CD4-positive, alpha-beta T cell treated with Interleukin-10 for 1 hour (primary cell): ENCODE results near the gene ACTL7B.
"Not testable (repeated sequence)": the region's sequence is repeated elsewhere in the genome, so short reads cannot be mapped to it uniquely, and the experiment has no call there.

ENCODE experiments used
- DNase-seq: peaks from one replicate; pipeline ENCODE4 v3.0.0-alpha.2; 2020

Gene ACTL7B

GRCh38 chr9:108867829-108868228 lies 12.0 kb upstream of the ACTL7B start:
- no peak for DNase-seq

- DNase-seq = no peak
These were observed 11.3 kb upstream of the ACTL7B start for GRCh38 chr9:108867116-108867515.

DNA sequence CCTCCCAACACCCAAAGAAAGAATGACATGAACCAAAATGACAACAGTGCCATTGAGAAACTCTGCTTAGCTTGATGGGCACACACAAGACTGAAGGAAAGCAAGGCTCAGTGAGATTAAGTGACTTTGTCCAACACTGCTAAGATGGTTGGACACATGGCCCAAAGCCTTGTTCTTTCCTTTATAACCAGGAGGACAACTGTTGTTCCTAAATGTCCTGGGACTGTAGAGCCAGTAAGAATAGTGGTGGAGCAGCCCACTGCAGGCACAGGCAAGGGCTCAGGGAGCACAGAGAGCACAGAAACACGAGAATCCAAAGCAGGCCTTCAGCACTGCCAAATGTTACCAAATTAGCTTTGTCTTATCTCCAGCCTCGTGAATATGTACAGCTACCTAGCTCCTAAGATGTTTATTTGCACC lies 10.2 kb upstream of the ACTL7B start:
- DNase-seq = no peak

- no peak for DNase-seq
These were observed 9.3 kb upstream of the ACTL7B start for GRCh38 chr9:108865037-108865436.

- no peak for DNase-seq
These were observed 8.7 kb upstream of the ACTL7B start for GRCh38 chr9:108864446-108864845.

DNA sequence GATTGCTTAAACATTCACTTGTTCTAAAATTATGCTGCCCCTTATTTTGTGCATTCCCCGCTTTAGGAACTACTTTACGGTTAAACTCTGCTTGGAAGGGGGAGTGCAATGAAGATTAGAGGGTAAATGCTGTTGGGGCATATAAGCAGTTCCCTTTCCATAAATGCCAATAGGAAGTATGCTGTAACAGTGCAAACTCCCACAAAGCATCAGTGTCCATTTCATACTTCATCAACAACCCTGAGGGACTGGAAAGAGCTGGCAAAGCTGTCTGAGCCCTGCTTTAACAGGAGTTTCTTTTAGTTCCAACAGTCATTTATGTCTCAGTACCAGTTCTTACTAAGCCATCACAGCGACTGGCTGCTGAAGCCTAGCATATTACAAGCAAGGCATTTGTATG lies 8.1 kb upstream of the ACTL7B start:
- no peak for DNase-seq

- DNase-seq = no peak
These were observed 6.2 kb upstream of the ACTL7B start, which contains the start of gene ACTL7A for GRCh38 chr9:108861997-108862396. TSS of gene ACTL7A (plus strand) at chr9:108862266. CDS start at chr9:108862323, 57 bp downstream.

- no peak for DNase-seq
These were observed 5.7 kb upstream of the ACTL7B start for GRCh38 chr9:108861464-108861863.

GRCh38 chr9:108860764-108861163 lies 5.0 kb upstream of the ACTL7B start:
- no peak for DNase-seq

DNA sequence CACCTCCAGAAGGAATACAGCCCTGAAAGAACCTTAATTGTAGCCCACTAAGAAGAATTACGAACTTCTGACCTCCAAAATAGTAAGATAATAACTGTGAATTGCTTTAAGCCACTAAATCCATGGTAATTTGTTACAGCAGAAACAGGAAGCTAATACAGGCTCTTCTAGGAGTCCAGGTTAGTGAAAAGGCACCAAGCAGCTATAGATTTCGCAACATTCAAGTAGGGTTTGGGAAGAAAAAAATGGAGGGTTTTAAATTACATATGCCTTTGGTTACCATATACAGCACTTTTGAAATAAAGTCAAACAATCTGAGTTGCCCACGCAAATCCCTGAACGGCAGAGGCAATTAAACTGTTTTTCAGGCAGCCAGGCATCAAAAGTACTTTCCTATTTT lies 4.6 kb upstream of the ACTL7B start:
- DNase-seq = no peak

- DNase-seq = no peak
These were observed 3.8 kb upstream of the ACTL7B start for GRCh38 chr9:108859459-108860114.

- no peak for DNase-seq
These were observed 1.8 kb upstream of the ACTL7B start for GRCh38 chr9:108857572-108857971.

- DNase-seq = no peak
These were observed 278 bp downstream of the ACTL7B start for GRCh38 chr9:108855529-108855886.

- no peak for DNase-seq
These were observed 901 bp downstream of the ACTL7B start for GRCh38 chr9:108854641-108855528.

DNA sequence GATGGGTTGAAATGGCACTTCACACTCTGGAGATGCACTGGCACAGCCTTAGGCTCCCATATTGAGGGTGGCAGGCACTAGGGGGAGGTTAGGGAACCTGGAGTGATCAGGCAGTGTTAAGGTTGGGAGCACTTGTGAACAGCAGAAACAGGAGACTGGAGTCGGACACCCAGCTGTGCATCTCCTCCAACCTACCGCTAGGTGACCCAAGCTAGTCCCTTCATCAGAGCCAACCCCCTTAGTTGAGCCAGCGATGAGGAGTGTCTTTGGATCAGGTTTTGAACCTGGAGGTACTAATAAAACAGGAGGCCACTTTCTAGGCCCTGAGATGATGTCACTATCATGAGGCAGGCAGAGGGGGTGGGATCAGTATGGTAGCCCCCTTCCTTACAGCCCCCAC lies 1.7 kb downstream of the ACTL7B start:
- no peak for DNase-seq

DNA sequence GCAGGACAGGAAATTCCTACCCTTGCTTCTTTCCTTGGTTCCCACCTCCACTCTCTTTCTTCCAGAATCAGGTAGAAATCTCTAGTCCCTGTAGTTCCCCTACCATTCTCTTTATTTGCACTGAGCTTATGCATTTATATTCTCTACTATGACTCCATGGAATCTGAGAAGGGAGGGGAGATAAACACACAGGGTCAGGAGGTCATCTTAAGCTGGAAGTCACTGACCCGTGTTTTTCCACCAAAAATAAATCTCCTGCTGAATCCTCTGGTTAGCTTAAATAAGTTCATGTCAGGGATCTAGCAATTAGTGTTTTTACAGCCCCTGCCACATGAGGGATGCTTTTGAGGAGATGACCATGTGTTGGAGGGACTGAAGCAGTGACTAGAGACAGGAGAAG lies 3.7 kb downstream of the ACTL7B start:
- DNase-seq = no peak

DNA sequence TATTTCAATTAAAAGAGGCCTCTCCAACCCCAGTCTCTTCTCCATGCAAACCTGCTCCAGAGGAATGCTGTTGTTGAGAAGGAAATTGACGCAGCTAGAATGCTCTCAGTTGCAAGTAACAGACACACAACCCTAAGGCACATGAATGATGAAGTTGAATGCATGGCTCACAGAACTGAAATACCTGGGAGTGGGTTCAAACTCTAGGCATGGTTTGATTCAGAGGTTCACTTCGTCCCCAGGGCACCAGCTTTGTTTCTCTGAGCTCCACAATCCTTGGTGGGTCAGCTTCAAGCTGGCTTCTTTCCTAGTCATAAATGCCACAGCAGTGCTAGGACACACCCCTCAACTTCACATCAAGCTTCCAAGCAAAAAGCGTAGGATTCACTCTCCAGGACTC lies 4.6 kb downstream of the ACTL7B start:
- DNase-seq = no peak

GRCh38 chr9:108850293-108850897 lies 5.4 kb downstream of the ACTL7B start:
- no peak for DNase-seq

GRCh38 chr9:108848296-108848695 lies 7.5 kb downstream of the ACTL7B start:
- DNase-seq = not testable (repeated sequence)

- no peak for DNase-seq
These were observed 9.8 kb downstream of the ACTL7B start for GRCh38 chr9:108845947-108846346.

DNA sequence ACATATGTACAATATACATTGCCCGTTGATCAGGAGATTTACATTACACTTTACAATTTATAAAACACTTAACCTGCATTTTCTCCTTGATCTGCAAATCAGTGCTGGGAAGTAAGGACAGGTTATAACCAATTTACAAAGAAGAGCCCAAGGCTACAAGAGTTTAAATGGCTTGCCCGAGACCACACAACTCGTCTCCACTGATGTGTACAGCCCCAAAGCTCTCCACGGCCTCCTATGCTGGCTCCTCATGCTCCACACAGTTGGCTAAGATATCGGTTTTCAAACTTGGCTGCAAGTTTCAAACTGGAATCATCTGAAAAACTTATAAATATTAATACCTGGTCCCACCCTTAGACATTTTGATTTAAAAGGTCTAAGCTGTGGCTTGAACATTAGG lies 10.3 kb downstream of the ACTL7B start:
- DNase-seq = no peak

DNA sequence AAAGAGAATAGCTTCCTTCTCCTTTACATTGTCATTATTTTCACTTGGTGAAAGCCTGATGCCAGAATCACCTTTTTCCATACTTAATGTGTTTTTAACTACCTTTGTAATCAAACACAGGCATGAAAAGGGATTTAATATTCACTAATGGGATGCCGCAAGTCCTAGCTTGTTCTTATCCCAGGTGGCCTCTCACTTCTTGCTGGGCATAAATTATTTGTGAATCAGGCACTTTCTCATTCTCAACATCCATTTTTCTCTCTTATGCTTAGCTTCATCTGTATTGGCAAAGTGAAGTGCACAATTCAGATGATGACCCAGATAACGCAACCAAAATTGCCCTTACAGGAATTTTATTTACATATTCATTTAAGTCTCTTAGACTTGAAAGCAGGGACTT lies 10.9 kb downstream of the ACTL7B start:
- no peak for DNase-seq

DNA sequence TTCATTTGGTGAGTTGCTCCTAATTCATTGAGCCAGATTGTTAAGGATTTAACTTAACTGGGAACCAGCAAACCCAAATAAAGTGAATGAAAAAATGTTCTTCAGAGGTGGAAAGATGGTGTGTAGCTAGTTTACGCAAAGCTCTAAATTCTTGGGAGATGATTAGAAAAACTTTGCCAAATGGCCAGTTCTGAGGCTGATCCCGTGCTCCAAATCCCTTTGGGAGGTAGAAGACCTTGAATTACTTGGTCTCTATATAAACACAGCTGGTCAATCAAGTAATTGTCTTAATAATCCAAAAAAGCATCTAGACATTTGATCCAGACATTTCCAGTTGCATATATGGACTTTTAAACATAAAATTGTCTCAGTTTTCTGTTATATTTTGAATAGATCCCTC lies 11.4 kb downstream of the ACTL7B start:
- no peak for DNase-seq
